ENCODE data around the gene ADM. TPM values are rescaled to one million over a fixed set of nuclear protein-coding genes. Genes with fewer than 3 reads are reported as not detected.

ADM gene
- total and polyA plus RNA-seq, 4 donors: 9.7 to 33.1 (median 22.7) TPM

- peak overlapping the region; percentile 52 to 90 for H3K9ac ChIP-seq (ENCODE audit: low read depth in 1 of 2, low read length in 2 of 2)
- no peaks in the 10 kb centered on the region for H3K27me3 ChIP-seq (ENCODE audit: control insufficient read depth in 4 of 4, insufficient read depth in 4 of 4, low read length in 3 of 4)
- no peaks in the 10 kb centered on the region for H3K9me3 ChIP-seq (ENCODE audit: control insufficient read depth in 4 of 4, low read length in 3 of 4)
- H3K27ac ChIP-seq (ENCODE audit: low read depth in 1 of 2, low read length in 2 of 2): peak overlapping the region; percentile 94 to 97
- no peaks in the 10 kb centered on the region for H3K36me3 ChIP-seq (ENCODE audit: control insufficient read depth in 4 of 4, insufficient read depth in 3 of 4, low read depth in 1 of 4, low read length in 3 of 4)
- peak overlapping the region; percentile 68 to 97 (median 73) for H3K4me3 ChIP-seq (ENCODE audit: low read depth in 1 of 3, low read length in 3 of 3)
- DNase-seq (ENCODE audit: low spot score): no peak
- H3K4me1 ChIP-seq (ENCODE audit: control insufficient read depth in 4 of 4, insufficient read depth in 4 of 4, low read length in 3 of 4): peaks cover 6 to 28% (median 14%) of the 10 kb centered on the region in 4 donors
- TF ChIP-seq RXRA (IDR thresholded peaks at IDR 0.05): peak in 1 of 2 donors; percentile 18
- TF ChIP-seq SP1 (IDR thresholded peaks at IDR 0.05): no peak
- WGBS: 1% methylated on average over 45 of the region's 45 CpGs
These were observed 10.5 kb upstream of the ADM start for GRCh38 chr11:10294290-10294953.

- H3K4me3 ChIP-seq (ENCODE audit: low read depth in 1 of 3, low read length in 3 of 3): peak overlapping the region in 2 of 3 donors; percentile 73 to 97
- DNase-seq (ENCODE audit: low spot score): no peak
- peak overlapping the region; percentile 52 to 90 for H3K9ac ChIP-seq (ENCODE audit: low read depth in 1 of 2, low read length in 2 of 2)
- peak overlapping the region; percentile 94 to 97 for H3K27ac ChIP-seq (ENCODE audit: low read depth in 1 of 2, low read length in 2 of 2)
- TF ChIP-seq NR2F2 (IDR thresholded peaks at IDR 0.05) (no peak), FOXA2 (IDR thresholded peaks at IDR 0.05) (no peak), TAF1 (conservative IDR thresholded peaks at IDR 0.05) (no peak), EGR1 (IDR thresholded peaks at IDR 0.05; ENCODE audit: low read depth in 2 of 2) (no peak)
- peaks cover 6 to 28% (median 12%) of the 10 kb centered on the region in 4 donors for H3K4me1 ChIP-seq (ENCODE audit: control insufficient read depth in 4 of 4, insufficient read depth in 4 of 4, low read length in 3 of 4)
- WGBS: 43% methylated on average over 10 of the region's 10 CpGs
- no peaks in the 10 kb centered on the region for H3K27me3 ChIP-seq (ENCODE audit: control insufficient read depth in 4 of 4, insufficient read depth in 4 of 4, low read length in 3 of 4)
- H3K9me3 ChIP-seq (ENCODE audit: control insufficient read depth in 4 of 4, low read length in 3 of 4): no peaks in the 10 kb centered on the region
- H3K36me3 ChIP-seq (ENCODE audit: control insufficient read depth in 4 of 4, insufficient read depth in 3 of 4, low read depth in 1 of 4, low read length in 3 of 4): no peaks in the 10 kb centered on the region
These were observed 9.6 kb upstream of the ADM start for GRCh38 chr11:10295064-10295901.

- DNase-seq (ENCODE audit: low spot score): no peak
- no peaks in the 10 kb centered on the region for H3K27me3 ChIP-seq (ENCODE audit: control insufficient read depth in 4 of 4, insufficient read depth in 4 of 4, low read length in 3 of 4)
- no peak overlapping the region for H3K27ac ChIP-seq (ENCODE audit: low read depth in 1 of 2, low read length in 2 of 2)
- no peaks in the 10 kb centered on the region for H3K9me3 ChIP-seq (ENCODE audit: control insufficient read depth in 4 of 4, low read length in 3 of 4)
- WGBS: 93% methylated on average over 5 of the region's 5 CpGs
- H3K36me3 ChIP-seq (ENCODE audit: control insufficient read depth in 4 of 4, insufficient read depth in 3 of 4, low read depth in 1 of 4, low read length in 3 of 4): no peaks in the 10 kb centered on the region
- no peak for TF ChIP-seq RAD21 (IDR thresholded peaks at IDR 0.05)
- TF ChIP-seq REST (IDR thresholded peaks at IDR 0.05): no peak
- TF ChIP-seq FOXA2 (IDR thresholded peaks at IDR 0.05): no peak
- TF ChIP-seq HNF4A (conservative IDR thresholded peaks at IDR 0.05): no peak
- no peak for TF ChIP-seq YY1 (IDR thresholded peaks at IDR 0.05)
- no peak for TF ChIP-seq GABPA (IDR thresholded peaks at IDR 0.05 in 1 of 2, conservative IDR thresholded peaks at IDR 0.05 in 1 of 2)
- no peak overlapping the region for H3K9ac ChIP-seq (ENCODE audit: low read depth in 1 of 2, low read length in 2 of 2)
- peaks cover 3 to 23% (median 6%) of the 10 kb centered on the region in 4 donors for H3K4me1 ChIP-seq (ENCODE audit: control insufficient read depth in 4 of 4, insufficient read depth in 4 of 4, low read length in 3 of 4)
- no peak overlapping the region for H3K4me3 ChIP-seq (ENCODE audit: low read depth in 1 of 3, low read length in 3 of 3)
These were observed 6.5 kb upstream of the ADM start for GRCh38 chr11:10298342-10298741.

Data from liver (tissue), 9 donors.